GM18870 (cell line): ENCODE data around the gene LRRC32.
A peak's percentile ranks its signal among the peaks of the same experiment; 100 is the strongest.

Source experiments
- ATAC-seq: cut with Tn5 transposase; IDR thresholded peaks from one replicate; pipeline ENCODE4 v1.9.1; 2021; ENCODE audit warnings: moderate library complexity; ENCODE audit not compliant: unreplicated experiment

LRRC32 gene

DNA sequence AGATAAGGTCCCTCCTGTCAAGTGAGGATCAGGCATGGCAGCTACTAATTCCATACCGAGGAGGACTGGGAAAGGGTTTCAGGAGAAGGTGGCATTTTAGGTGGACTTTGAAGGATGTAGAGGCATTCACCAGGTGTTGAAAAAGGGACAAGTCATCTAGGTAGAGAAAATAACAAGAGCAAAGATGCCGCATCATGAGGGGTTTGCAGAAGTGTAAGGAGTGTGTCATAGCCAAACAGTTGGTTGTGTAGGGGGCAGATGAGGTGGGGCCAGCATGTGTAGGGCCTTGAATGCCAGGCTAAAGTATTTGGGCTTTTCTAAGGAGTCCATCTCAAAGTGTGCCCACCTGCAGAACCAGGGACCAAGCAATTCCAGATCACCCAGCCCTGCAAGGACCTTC, 11.6 kb upstream of the LRRC32 start:
- no peak for ATAC-seq

- no peak for ATAC-seq
Measured at GRCh38 chr11:76680518-76681425, 10.2 kb upstream of the LRRC32 start.

DNA sequence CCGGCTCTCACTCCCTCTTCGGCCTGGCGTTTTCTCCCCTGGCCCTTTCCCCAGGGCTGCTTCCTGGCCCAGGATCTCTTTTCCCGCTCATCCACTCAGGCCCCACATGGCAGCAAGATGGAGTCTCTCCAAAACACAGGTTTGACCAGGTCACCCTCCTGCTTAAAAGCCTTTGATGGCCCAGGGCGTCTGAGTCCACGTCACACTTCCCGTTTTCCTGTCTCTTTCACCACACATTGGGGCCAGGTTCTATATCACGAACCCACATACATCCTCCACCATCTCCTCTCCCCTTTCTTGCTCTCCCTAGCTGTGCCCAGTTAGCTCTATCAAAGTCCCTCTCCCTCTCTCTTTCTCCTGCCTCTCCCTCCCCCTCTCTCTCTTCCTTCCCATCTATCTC, 7.8 kb upstream of the LRRC32 start:
- no peak for ATAC-seq

GRCh38 chr11:76677458-76677765, 6.9 kb upstream of the LRRC32 start:
- ATAC-seq: no peak

DNA sequence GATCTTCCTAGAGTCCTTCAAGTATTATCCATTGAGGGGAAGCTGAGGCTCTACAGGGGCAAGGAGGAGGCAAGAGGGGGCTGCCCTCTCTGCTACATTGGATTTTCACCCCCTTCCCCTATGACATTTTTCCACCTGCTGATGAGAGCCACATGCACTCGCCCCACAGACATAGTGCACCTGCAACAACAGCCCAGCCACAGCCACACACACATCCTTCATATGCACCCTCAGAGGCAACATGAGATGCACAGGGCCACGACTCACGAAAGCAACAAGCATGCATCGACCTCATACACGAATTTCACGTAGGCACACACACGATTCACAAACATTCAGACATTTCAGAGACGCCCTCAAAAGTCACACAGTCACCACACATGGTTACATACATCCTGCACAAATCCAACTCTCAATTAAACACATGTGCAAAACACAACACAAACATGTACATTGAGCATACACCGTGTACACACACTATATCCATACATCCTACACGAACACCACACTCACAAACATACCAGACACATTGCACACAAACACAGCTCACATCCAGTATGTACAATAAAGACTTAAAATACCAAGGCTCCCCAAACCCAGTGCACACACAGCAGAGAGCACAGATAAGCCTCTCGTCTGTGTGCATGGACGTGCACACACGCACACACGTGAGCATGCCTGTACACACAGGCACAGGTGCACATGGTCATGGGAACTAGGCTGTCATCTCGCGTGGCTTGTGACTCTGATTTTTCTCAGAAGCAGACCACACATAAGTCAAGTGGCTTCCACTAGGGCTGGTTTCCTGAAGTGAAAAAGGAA, 6.3 kb upstream of the LRRC32 start:
- no peak for ATAC-seq

GRCh38 chr11:76674517-76675400, 4.2 kb upstream of the LRRC32 start:
- peak; percentile 27 for ATAC-seq

GRCh38 chr11:76673176-76674142, 2.9 kb upstream of the LRRC32 start:
- no peak for ATAC-seq

- peak; percentile 70 for ATAC-seq
Measured at GRCh38 chr11:76672431-76673175, 2.1 kb upstream of the LRRC32 start.

DNA sequence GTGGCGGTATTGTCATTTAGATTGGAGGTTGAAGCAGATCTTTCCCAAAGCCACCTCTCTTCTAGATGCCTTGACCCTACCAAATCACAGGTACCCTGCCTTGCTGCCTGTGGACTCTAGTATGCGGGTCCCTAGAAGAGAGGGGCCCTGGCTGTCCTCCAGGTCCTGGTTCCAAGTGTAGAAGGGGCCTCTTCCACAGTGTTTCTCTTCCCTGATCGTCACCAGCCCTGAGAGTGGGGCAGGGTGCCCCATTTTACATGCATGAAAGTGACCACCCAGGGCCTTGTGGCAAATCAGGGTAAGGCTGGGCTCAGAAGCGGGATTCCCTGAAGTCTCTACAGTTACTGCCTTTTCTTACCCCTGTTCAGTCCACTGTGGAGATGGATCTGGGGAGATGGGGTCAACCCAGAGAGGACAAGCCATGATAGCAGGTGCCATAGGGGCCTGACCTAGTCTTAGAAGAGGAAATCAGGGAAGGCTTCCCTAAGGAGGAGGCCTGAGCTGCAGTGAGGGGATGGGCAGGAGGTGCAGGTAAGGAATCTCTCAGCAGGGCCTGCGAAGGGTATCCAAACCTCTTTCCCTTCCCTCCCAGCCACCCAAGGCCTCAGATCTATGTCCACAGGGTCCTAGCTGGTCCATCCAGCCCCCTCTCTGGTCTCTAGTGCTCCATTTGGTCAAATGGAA, 1.2 kb upstream of the LRRC32 start:
- no peak for ATAC-seq

DNA sequence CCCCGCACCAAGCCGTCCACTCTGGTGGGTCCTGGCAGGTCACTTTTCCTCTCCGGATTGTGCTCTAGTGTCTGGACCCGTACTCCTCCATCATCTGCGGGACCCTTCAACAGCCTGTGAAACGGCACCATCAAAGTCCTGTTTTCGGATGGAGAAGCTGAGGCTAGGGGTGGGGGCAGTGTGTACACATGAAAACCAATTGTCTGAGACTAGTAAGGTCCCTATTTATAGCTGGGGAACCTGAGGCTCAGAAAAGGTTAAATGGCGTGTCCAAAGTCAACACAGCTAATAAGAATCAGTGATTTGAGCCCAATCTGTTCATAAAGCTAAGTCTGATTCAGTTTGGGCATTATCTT, 668 bp upstream of the LRRC32 start:
- no peak for ATAC-seq

DNA sequence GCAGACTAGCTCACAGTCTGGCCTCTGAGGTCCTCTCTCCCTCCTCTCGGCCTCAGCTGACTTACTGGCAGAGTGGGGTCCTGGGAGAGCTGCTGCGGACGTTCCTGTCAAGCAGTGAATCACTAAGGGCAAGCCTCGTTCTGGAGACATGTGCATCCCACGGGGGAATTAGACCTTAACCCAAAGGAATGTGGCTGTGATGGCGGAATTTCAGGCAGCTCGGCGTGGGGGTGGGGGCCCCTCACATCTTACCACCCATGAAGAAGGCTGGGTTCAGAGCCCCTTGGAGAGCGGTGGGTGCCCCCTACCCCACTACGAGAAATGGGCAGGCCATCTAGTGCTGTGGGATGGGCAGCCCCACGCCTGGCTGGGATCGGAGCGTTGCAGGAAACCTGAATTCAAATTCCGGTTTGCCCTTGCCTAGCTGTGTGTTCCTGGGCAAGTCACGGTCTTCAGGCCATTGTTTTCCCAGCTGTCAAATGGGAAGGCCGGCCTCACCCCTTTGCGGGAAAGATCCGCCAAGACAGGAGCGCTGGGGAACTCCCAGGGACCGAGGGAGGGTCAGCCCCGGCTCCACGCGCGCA, 554 bp downstream of the LRRC32 start:
- no peak for ATAC-seq

DNA sequence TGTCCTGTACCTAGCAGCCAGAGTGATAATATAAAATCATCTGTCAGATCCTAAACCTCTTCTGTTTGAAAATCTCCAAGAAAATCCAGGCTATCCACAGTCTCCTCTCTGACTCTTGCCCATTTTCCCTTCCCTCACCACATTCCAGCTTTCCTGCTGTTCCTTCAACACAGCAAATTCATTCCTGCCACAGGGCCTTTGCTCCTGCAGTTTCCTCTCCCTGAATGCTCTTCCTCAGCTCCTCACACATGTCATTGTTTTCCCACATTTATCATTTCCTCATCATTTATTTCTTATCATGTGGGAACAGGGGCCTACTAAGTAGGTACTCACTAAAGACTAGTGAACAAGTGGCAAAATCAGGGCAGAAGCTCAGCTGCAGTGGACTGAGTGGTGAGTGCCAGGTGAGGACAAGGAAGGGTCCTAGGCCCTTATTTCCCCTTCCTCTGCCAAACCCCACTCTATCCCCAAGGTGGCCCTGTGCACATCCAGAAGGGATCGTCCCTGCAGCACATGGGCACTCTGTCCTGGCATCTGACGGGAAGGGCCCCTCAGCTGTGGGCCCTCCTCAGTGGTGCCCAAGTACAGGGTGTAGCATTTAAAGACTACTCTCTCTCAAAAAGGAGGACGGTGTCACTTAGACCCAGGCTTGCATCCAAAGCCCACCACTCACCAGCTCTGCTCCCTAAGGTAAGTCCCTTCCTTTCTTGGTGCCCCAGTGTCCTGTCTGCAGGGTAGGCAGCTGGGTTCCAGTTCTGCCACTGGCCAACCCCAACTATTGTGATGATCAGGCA, 2.0 kb downstream of the LRRC32 start:
- ATAC-seq: no peak

GRCh38 chr11:76667856-76668255, 2.7 kb downstream of the LRRC32 start:
- no peak for ATAC-seq

DNA sequence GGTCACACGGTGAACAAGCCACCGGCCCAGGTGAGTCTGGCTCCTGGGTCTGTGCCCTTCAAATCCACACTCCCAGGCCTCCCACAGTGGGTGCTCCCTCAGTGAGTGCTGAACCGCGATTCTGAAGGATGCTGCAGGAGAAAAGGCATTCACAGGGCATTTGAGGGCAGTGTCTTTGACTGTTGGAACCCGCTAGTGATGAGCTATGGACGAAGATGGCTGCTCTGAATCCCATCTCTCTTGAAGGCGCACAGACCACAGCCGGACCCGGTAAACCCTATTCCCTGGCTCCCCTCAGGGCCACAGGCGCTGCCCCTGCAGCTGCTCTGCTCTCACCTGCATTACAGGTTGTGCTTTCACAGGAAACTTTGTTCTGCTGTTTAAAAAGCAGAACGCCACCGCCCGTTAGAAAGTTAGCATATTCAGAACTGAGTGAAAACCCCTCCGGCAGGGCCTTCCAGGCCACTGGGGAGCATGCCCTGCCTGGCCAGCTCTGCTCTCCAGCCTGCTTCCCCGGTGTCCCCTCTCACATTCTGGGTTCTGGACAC, 3.2 kb downstream of the LRRC32 start:
- no peak for ATAC-seq

- ATAC-seq: no peak
Measured at GRCh38 chr11:76666830-76667229, 3.7 kb downstream of the LRRC32 start.

GRCh38 chr11:76666408-76666807, 4.1 kb downstream of the LRRC32 start:
- ATAC-seq: no peak

DNA sequence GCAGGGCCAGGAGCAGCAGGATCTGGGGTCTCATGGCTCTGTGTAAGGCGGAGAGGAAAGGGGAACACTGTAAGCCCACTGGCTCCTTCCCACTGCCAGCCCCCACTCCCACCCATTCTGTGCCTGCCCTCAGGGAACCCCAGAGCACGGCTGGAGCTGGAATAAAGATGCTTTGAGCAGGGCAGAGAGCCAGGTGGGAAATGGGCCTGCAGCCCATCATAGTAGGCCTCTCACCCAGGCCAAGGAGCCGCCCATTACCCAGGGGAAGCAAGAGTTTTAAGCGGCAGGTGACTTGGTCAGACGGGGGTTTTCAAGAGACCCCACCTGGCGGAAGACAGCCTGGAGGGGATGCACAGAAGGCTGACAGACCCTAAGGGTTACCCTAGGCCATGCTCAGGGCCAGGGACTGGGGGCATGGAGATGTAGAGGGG, 4.6 kb downstream of the LRRC32 start:
- ATAC-seq: no peak
